GM04503 (cell line): ENCODE results near the gene RNF7.
"Not testable (repeated sequence)": the region's sequence is repeated elsewhere in the genome, so short reads cannot be mapped to it uniquely, and the experiment has no call there.

Experiments used
- DNase-seq: peaks from one replicate; pipeline ENCODE4 v3.0.0-alpha.2; 2012; ENCODE audit warnings: low read depth

Gene RNF7

DNA sequence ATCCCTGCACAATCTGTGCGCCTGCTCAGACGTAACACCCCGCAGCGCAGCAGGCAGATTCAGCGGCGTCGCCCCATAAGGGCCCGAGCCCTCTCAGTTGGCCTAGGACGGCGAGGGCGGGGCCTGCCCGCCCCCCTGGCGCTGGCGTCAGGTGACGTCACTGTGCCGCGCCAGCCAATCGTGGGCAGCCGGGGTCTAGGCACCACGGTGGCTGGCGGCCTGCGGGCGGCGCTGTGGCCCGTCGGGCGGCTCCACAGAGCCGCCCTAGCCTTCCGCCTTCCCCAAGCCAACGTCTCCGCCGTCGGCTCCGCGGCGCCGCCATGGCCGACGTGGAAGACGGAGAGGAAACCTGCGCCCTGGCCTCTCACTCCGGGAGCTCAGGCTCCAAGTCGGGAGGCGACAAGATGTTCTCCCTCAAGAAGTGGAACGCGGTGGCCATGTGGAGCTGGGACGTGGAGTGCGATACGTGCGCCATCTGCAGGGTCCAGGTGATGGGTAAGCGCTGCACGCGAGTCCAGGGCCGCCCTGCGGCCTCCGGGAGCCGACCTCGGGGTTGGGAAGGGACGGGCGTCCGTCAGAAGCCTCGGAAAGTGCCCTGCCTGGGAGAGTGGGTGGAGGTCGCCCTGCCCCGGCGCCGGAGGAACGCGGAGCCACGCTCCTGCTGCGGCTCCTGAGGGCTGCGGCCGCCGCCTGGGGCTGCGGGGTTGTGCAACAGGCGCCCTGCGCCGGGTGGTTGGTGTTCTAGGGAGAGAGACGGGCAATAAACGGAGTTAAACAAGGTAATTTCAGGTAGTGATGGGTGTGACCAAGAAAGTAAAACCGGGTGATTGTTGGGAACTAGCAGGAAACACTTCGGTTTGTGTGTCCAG, at the start of gene RNF7:
Gene RNF7, plus strand, starts transcription at position 277 of the 869 bp plus-strand sequence. Its CDS starts 44 bp downstream, at position 321.
- peak; percentile 77 for DNase-seq

GRCh38 chr3:141690431-141691072, 47.5 kb upstream of the RNF7 start:
- no peak for DNase-seq

DNA sequence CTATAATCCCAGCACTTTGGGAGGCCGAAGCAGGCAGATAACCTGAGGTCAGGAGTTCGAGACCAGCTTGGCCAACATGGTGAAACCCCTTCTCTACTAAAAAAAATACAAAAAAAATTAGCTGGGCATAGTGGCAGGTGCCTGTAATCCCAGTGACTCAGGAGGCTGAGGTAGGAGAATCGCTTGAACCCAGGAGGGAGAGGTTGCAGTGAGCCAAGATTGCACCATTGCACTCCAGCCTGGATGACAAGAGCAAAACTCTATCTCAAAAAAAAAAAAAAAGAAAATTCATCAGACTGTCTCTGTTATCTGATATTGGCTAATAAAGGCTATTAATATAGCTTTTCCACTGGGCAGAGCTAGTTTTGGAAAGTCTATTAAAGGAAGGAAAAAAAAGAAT, 46.6 kb upstream of the RNF7 start:
- DNase-seq = not testable (repeated sequence)

GRCh38 chr3:141692973-141693372, 45.1 kb upstream of the RNF7 start:
- DNase-seq = not testable (repeated sequence)

DNA sequence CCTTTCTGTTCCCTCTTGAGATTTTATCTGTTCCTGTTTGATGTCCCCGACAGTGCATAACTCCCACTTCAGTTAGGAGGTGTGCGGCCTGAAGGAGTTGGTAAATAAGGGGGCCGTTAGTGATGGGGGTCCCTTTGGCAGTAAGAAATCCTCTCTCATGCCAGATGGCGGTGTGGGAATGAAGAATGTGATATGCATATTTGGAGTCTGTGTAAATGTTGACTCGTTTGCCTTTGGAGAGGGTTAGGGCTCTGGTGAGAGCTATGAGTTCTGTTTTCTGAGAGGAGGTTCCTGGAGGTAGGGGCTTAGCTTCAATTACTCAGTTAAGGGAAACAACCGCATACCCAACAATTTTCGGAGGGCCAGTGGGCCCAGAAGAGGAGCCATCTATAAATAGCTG, 38.8 kb upstream of the RNF7 start:
- DNase-seq = no peak

DNA sequence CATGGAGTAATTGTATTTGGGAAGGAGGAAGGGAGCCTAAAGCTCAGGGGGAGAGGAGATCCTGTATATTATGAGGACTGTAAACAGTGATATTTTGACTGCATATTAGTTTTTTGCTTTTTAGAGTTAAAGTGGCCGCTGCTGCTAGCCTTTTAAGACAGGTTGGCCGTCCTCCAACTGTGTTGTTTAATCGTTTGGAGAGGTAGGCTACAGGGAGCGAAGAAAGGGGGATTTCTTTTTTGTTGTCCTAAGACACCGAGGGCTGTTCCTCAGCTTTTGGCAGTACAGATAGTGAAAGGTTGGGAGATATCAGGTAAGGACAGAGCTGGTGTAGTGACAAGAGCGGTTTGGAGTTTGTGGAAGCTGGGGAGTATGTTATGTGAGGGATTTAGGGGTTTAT, 38.2 kb upstream of the RNF7 start:
- no peak for DNase-seq

DNA sequence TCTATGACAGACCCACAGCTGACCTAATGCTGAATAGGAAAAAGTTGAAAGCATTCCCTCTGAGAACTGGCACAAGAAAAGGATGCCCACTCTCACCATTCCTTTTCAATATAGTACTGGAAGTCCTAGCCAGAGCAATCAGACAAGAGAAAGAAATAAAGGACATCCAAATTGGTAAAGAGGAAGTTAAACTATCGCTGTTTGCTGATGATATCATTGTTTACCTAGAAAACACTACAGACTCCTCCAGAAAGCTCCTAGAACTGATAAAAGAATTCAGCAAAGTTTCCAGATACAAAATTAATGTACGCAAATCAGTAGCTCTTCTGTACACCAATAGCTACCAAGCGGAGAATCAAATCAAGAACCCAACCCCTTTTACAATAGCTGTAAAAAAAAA, 34.7 kb upstream of the RNF7 start:
- DNase-seq = not testable (repeated sequence)

- DNase-seq = peak; percentile 67
Observed at GRCh38 chr3:141707741-141708203, 30.3 kb upstream of the RNF7 start.

- DNase-seq = no peak
Observed at GRCh38 chr3:141708367-141708766, 29.7 kb upstream of the RNF7 start.

- no peak for DNase-seq
Observed at GRCh38 chr3:141709126-141709770, 28.9 kb upstream of the RNF7 start.

DNA sequence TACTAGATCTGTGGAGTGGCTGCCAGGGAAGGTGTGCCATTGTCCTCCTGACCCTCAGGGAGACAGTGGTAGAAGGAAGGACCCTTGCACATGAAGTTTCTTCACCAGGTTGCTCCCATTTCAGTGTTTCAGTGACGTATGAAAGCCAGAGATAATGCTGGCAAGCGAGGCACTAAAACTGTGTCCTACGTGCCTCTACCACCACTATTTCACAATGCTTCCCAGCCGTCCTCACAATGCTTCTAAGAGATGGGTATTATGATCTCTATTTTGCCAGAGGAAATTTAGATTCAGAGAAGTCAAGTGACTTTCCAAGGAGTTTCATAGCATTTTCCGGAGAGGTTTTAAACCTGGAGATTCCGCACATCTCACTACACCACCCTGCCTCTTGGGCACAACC, 28.0 kb upstream of the RNF7 start:
- DNase-seq = no peak

DNA sequence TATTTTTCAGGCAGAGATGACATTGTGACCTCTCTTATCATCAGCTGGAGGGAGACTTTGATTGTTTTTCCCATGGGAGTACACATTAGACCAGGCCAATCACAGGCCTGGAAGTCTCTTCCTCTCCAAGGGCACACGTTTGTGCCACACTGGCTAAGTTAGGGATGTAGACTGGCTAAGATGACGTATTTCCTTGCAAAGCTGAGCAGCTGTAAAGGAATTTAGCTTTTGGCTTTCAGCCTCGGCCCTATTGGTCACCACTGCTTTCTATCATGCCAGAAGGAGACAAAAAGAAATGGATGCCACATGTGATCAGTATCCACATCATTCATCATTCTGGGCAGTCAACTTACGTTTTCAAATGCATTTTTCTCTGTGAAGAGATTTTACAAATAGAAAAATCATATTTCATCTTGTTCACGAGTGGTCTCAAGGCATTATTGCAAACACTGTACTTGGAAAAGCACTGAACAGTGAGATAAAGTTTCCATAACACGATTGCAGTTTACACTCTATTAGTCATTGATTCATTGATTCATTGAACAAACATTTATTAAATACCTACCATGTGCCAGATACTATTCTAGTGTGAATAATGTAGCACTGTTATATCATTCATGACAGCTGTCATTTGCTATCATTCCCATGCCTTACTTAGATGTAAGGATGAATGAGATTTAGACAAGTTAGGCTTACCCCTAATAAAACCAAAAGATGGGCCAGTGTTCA, 27.0 kb upstream of the RNF7 start:
- peak; percentile 89 for DNase-seq

DNA sequence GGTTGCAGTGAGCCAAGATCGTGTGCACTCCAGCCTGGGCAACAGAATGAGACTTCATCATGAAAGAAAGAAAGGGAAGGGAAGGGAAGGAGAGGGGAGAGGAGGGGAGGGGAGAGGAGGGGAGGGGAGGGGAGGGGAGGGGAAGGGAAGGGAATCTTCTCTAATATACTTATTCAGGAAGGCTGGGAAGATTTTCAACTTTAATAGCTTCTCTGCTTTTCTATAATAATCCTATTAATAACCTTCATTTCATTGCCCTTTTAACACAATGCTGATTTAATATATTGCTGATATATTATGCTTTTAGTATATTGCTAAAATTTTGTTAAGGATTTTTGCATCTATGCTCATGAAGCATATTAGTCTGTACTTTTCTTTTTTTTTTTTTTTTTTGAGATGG, 23.4 kb upstream of the RNF7 start:
- no peak for DNase-seq

- DNase-seq = no peak
Observed at GRCh38 chr3:141722081-141722480, 16.0 kb upstream of the RNF7 start.

- no peak for DNase-seq
Observed at GRCh38 chr3:141722648-141723047, 15.4 kb upstream of the RNF7 start.

- no peak for DNase-seq
Observed at GRCh38 chr3:141723255-141723654, 14.8 kb upstream of the RNF7 start.

DNA sequence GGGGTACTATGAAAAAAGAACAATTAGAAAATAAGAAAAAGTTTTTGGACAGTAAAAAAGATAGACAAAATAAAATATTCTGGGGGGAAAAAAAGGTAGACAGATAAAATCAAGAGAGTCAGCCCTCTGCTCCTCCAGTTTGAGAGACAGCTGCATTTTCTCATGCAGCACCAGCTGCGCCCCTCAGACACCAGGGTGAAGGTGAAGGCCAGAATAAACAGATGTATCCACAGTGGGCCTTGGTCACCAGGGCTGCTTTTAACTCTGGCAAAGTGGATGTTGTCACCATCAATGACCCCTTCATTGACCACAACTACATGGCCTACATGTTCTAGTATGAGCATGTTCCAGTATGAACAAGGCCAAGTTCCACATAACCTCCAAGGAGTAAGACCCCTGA, 13.9 kb upstream of the RNF7 start:
- no peak for DNase-seq

GRCh38 chr3:141725036-141725435, 13.1 kb upstream of the RNF7 start:
- no peak for DNase-seq

DNA sequence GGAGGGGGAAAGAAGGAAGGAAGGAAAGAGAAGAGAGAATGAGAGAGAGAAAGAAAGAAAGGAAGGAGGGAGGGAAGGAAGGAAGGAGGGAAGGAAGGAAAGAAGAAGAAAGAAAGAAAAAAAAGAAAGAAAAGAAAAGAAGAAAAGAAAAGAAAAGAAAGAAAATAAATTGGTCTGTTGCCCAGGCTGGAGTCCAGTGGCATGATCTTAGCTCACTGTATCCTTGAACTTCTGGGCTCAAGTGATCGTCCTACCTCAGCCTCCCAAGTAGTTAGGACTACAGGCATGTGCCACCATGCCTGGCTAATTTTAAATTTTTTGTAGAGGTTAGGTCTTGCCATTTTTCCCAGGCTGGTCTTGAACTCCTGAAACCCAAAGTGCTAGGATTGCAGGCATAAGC, 11.6 kb upstream of the RNF7 start:
- no peak for DNase-seq

DNA sequence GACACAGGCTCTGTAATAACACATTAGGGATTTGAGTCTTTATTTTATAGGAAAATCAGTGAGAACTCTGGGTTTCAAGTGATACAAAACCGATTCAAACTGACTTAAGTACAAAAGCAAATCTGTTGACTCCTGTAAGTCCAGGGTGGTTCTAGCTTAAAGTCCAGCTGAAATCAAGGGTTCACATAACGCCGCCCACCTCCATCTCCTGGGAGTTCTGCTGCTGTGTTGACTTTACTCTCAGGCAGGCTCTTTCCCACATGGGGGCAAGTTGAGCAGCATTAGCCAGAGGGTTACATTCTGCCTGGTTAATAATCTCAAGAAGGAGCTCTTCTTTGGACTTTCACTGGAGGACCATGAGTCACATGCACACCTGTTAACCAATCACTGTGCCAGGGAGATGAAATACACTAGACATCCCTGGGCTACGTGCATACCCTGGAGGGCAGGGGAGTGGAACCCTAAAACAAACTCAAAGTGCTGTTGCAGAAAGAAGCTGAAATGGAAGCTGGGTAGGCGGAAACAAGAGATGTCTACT, 9.7 kb upstream of the RNF7 start:
- no peak for DNase-seq

DNA sequence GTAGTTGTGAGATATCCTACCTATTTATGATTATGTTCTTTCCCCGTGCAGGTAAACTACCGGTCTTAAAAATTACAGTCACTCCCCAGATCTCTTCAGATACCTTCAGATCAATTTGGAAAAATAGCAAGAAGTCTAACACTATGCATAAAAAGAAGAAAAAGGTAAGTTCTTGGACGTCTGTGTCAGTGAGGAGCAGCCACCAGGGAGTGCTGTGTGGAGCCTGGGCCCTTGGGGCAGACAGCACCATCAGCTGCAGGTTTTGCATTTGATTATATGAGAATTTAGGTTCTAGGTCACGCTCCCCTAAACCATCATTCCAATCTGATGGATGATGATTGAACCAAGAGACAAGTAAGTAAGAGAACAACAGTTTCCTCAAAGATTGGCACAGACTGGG, 8.9 kb upstream of the RNF7 start:
- no peak for DNase-seq

- no peak for DNase-seq
Observed at GRCh38 chr3:141735176-141735575, 2.9 kb upstream of the RNF7 start.
